ENCODE results near the gene KRTAP1-5.
"Not testable (repeated sequence)": the region's sequence is repeated elsewhere in the genome, so short reads cannot be mapped to it uniquely, and the experiment has no call there.

KRTAP1-5 gene

GRCh38 chr17:41026715-41027471, at the start of gene KRTAP1-5:
Gene KRTAP1-5 (minus strand): TSS chr17:41027208. CDS start chr17:41027155, 53 bp downstream.
- DNase-seq (ENCODE audit: low spot score): no peak

GRCh38 chr17:41076788-41077187, 49.8 kb upstream of the KRTAP1-5 start:
- DNase-seq (ENCODE audit: low spot score): no peak

GRCh38 chr17:41073676-41074075, 46.7 kb upstream of the KRTAP1-5 start:
- no peak for DNase-seq (ENCODE audit: low spot score)

GRCh38 chr17:41071606-41072360, 44.8 kb upstream of the KRTAP1-5 start:
- no peak for DNase-seq (ENCODE audit: low spot score)

- no peak for DNase-seq (ENCODE audit: low spot score)
Observed at GRCh38 chr17:41069031-41069430, 42.0 kb upstream of the KRTAP1-5 start.

- DNase-seq (ENCODE audit: low spot score): no peak
Observed at GRCh38 chr17:41067281-41067680, 40.3 kb upstream of the KRTAP1-5 start.

GRCh38 chr17:41065829-41066624, 39.0 kb upstream of the KRTAP1-5 start, which contains the start of gene KRTAP2-4:
Gene KRTAP2-4 (minus strand): TSS chr17:41065879. CDS start chr17:41065845, 34 bp downstream.
- no peak for DNase-seq (ENCODE audit: low spot score)

- not testable (repeated sequence) for DNase-seq (ENCODE audit: low spot score)
Observed at GRCh38 chr17:41065016-41065689, 38.1 kb upstream of the KRTAP1-5 start.

- DNase-seq (ENCODE audit: low spot score): no peak
Observed at GRCh38 chr17:41064301-41064700, 37.3 kb upstream of the KRTAP1-5 start.

GRCh38 chr17:41063449-41063848, 36.4 kb upstream of the KRTAP1-5 start:
- DNase-seq (ENCODE audit: low spot score): no peak

GRCh38 chr17:41061964-41062363, 35.0 kb upstream of the KRTAP1-5 start:
- no peak for DNase-seq (ENCODE audit: low spot score)

GRCh38 chr17:41060052-41060604, 33.1 kb upstream of the KRTAP1-5 start, which contains the start of gene KRTAP2-3:
Gene KRTAP2-3 (minus strand): TSS chr17:41060114. CDS start chr17:41060050, 64 bp downstream.
- DNase-seq (ENCODE audit: low spot score): no peak

GRCh38 chr17:41059276-41060051, 32.5 kb upstream of the KRTAP1-5 start:
- DNase-seq (ENCODE audit: low spot score): not testable (repeated sequence)

- no peak for DNase-seq (ENCODE audit: low spot score)
Observed at GRCh38 chr17:41058741-41059140, 31.7 kb upstream of the KRTAP1-5 start.

- DNase-seq (ENCODE audit: low spot score): no peak
Observed at GRCh38 chr17:41057547-41057946, 30.5 kb upstream of the KRTAP1-5 start.

- DNase-seq (ENCODE audit: low spot score): not testable (repeated sequence)
Observed at GRCh38 chr17:41055130-41055529, 28.1 kb upstream of the KRTAP1-5 start, which contains the start of gene KRTAP2-2. Gene KRTAP2-2 (minus strand): TSS chr17:41055230. CDS start chr17:41055211, 19 bp downstream.

GRCh38 chr17:41054556-41054955, 27.5 kb upstream of the KRTAP1-5 start:
- DNase-seq (ENCODE audit: low spot score): not testable (repeated sequence)

- DNase-seq (ENCODE audit: low spot score): no peak
Observed at GRCh38 chr17:41054025-41054424, 27.0 kb upstream of the KRTAP1-5 start.

GRCh38 chr17:41052566-41052965, 25.6 kb upstream of the KRTAP1-5 start:
- no peak for DNase-seq (ENCODE audit: low spot score)

GRCh38 chr17:41049110-41049509, 22.1 kb upstream of the KRTAP1-5 start:
- no peak for DNase-seq (ENCODE audit: low spot score)

Data from hematopoietic multipotent progenitor cell treated with erythropoietin and hydrocortisone succinate and interleukin-3 and kit ligand, for 17 days (in vitro differentiated cells).